IMR-90 (cell line): ENCODE measurements around the gene KMT2B. TPM values are rescaled to one million over a fixed set of nuclear protein-coding genes. Genes with fewer than 3 reads are reported as not detected.

Source experiments
- ATAC-seq: fragments of 200-7000 bp; cut with Tn5 transposase; 2 replicates; pipeline ENCODE4 v1.9.1; 2020; ENCODE audit warnings: low read depth, mild to moderate bottlenecking, moderate library complexity
- BruUV-seq: library from RNA; stranded (reverse); fragments of 400-500 nt; replicated peaks from 2 replicates; lab custom pipeline; 2021; lab: Mats Ljungman, UMichigan
- CTCF ChIA-PET: fragments of 300-600 bp; formaldehyde crosslinking; extraction: SDS; loops from one replicate; lab custom pipeline; 2021; ENCODE audit warnings: antibody characterized with exemption; lab: Yijun Ruan, JAX
- POLR2A ChIA-PET: fragments of 300-600 bp; sonication (Branson Sonifier 250); formaldehyde crosslinking; loops from one replicate; lab custom pipeline; 2022; ENCODE audit warnings: antibody characterized with exemption; ENCODE audit not compliant: unreplicated experiment; lab: Charles Lee
- DNase-seq: peaks from one replicate; pipeline ENCODE4 v3.0.0; 2013
- H2AFZ ChIP-seq: replicated peaks from 2 replicates; pipeline ENCODE3; 2013; ENCODE audit warnings: low read length, mild to moderate bottlenecking; ENCODE audit not compliant: poor library complexity
- H2AK5ac ChIP-seq: 2 replicates; pipeline ENCODE4 v1.6.1; 2013; ENCODE audit warnings: low read depth, low read length, inconsistent platforms
- H2AK9ac ChIP-seq: replicated peaks from 2 replicates; pipeline ENCODE3; 2013; ENCODE audit warnings: mild to moderate bottlenecking, low read depth, low read length, moderate library complexity; ENCODE audit not compliant: poor library complexity
- H2BK120ac ChIP-seq: 2 replicates; pipeline ENCODE4 v1.6.1; 2013; ENCODE audit warnings: low read depth, low read length, inconsistent platforms
- H2BK15ac ChIP-seq: 3 replicates; pipeline ENCODE4 v1.6.1; 2013; ENCODE audit warnings: low read depth, low read length, inconsistent platforms
- H2BK20ac ChIP-seq: 2 replicates; pipeline ENCODE4 v1.6.1; 2013; ENCODE audit warnings: low read depth, mild to moderate bottlenecking, inconsistent platforms, low read length, moderate library complexity
- H2BK5ac ChIP-seq: 2 replicates; pipeline ENCODE4 v1.6.1; 2013; ENCODE audit warnings: mild to moderate bottlenecking, low read depth, low read length, inconsistent platforms; ENCODE audit not compliant: poor library complexity, severe bottlenecking
- H3K14ac ChIP-seq: replicated peaks from 2 replicates; pipeline ENCODE4 v1.6.1; 2013; ENCODE audit warnings: low read depth, low read length, inconsistent platforms
- H3K18ac ChIP-seq: 2 replicates; pipeline ENCODE4 v1.6.1; 2013; ENCODE audit warnings: low read depth, low read length, control low read depth
- H3K23ac ChIP-seq: 2 replicates; pipeline ENCODE4 v1.6.1; 2013; ENCODE audit warnings: low read depth, low read length, inconsistent platforms
- H3K27ac ChIP-seq: 2 replicates; pipeline ENCODE4 v1.5.1; 2013; ENCODE audit warnings: mild to moderate bottlenecking, control low read depth, low read length; ENCODE audit not compliant: insufficient read depth
- H3K27me3 ChIP-seq: 2 replicates; pipeline ENCODE4 v1.6.1; 2013; ENCODE audit warnings: low read length; ENCODE audit not compliant: control insufficient read depth, insufficient read depth
- H3K36me3 ChIP-seq: 2 replicates; pipeline ENCODE4 v1.6.1; 2013; ENCODE audit warnings: low read length, mixed read lengths; ENCODE audit not compliant: control insufficient read depth, insufficient read depth
- H3K4ac ChIP-seq: 2 replicates; pipeline ENCODE4 v1.6.1; 2013; ENCODE audit warnings: low read depth, low read length, inconsistent platforms
- H3K4me1 ChIP-seq: 2 replicates; pipeline ENCODE4 v1.6.1; 2013; ENCODE audit warnings: low read length, mixed read lengths; ENCODE audit not compliant: control insufficient read depth, insufficient read depth
- H3K4me2 ChIP-seq: 2 replicates; pipeline ENCODE4 v1.6.1; 2013; ENCODE audit warnings: low read depth, mild to moderate bottlenecking, control low read depth, low read length, moderate library complexity
- H3K4me3 ChIP-seq: 2 replicates; pipeline ENCODE4 v1.5.1; 2013; ENCODE audit warnings: low read depth, mild to moderate bottlenecking, control low read depth, low read length, moderate library complexity; ENCODE audit not compliant: insufficient read depth
- H3K56ac ChIP-seq: 2 replicates; pipeline ENCODE4 v1.6.1; 2013; ENCODE audit warnings: low read length, inconsistent platforms; ENCODE audit not compliant: insufficient read depth; ENCODE audit errors: extremely low read depth
- H3K79me1 ChIP-seq, 2 experiments: 2 replicates each; pipeline ENCODE4 v1.6.1; 2013; ENCODE audit warnings: low read length in 2 of 2, inconsistent platforms in 1 of 2, low read depth in 1 of 2
- H3K9ac ChIP-seq: 2 replicates; pipeline ENCODE4 v1.6.1; 2013; ENCODE audit warnings: low read depth, low read length, control low read depth
- H3K9me1 ChIP-seq: 2 replicates; pipeline ENCODE4 v1.6.1; 2013; ENCODE audit warnings: low read length, inconsistent platforms; ENCODE audit not compliant: insufficient read depth
- H3K9me3 ChIP-seq: 2 replicates; pipeline ENCODE4 v1.6.1; 2013; ENCODE audit warnings: low read length; ENCODE audit not compliant: control insufficient read depth, insufficient read depth
- H4K20me1 ChIP-seq: 2 replicates; pipeline ENCODE4 v1.6.1; 2013; ENCODE audit warnings: low read length, inconsistent platforms; ENCODE audit not compliant: insufficient read depth
- H4K5ac ChIP-seq: 2 replicates; pipeline ENCODE4 v1.6.1; 2013; ENCODE audit warnings: mild to moderate bottlenecking, low read depth, low read length, control low read depth
- H4K8ac ChIP-seq, 2 experiments: 2 replicates each; pipeline ENCODE4 v1.6.1; 2013; ENCODE audit warnings: low read depth in 2 of 2, low read length in 2 of 2, control low read depth in 1 of 2, inconsistent platforms in 1 of 2
- H4K91ac ChIP-seq: 2 replicates; pipeline ENCODE4 v1.6.1; 2013; ENCODE audit warnings: low read depth, low read length, inconsistent platforms; ENCODE audit not compliant: insufficient read depth
- CHD1 ChIP-seq: IDR thresholded peaks from 2 replicates; pipeline ENCODE4 v1.6.1; 2012; ENCODE audit warnings: low read depth, low read length, improper control_type of control experiment
- CTCF ChIP-seq: conservative IDR thresholded peaks from 2 replicates; pipeline ENCODE4 v1.5.1; 2012; ENCODE audit warnings: mild to moderate bottlenecking, low read depth, low read length, improper control_type of control experiment
- ELK1 ChIP-seq: fragments of 150-350 bp; IDR thresholded peaks from 2 replicates; pipeline ENCODE4 v1.6.1; 2016; ENCODE audit warnings: low read depth, mild to moderate bottlenecking, low read length, moderate library complexity, borderline replicate concordance
- MXI1 ChIP-seq: IDR thresholded peaks from 2 replicates; pipeline ENCODE4 v1.6.1; 2012; ENCODE audit warnings: low read depth, mild to moderate bottlenecking, low read length, moderate library complexity, borderline replicate concordance
- POLR2A ChIP-seq: IDR thresholded peaks from 2 replicates; pipeline ENCODE4 v1.6.1; 2012; ENCODE audit warnings: mild to moderate bottlenecking, low read depth, low read length
- RAD21 ChIP-seq: IDR thresholded peaks from 2 replicates; pipeline ENCODE4 v1.6.1; 2012; ENCODE audit warnings: low read length, improper control_type of control experiment
- RCOR1 ChIP-seq: IDR thresholded peaks from 2 replicates; pipeline ENCODE4 v1.6.1; 2012; ENCODE audit warnings: mild to moderate bottlenecking, low read length, improper control_type of control experiment; ENCODE audit not compliant: insufficient replicate concordance
- WGBS, 2 experiments: methylation state at CpG; one replicate each; pipeline versions ENCODE4 v1.1.5 to v1.1.7; 2013; ENCODE audit warnings: missing lambda C conversion rate in 2 of 2; ENCODE audit not compliant: insufficient read length in 1 of 2; ENCODE audit errors: extremely low coverage in 2 of 2; 5-methylcytosine and 5-hydroxymethylcytosine counted together
- dilution Hi-C: fragments of 300-500 bp; cut with HindIII; formaldehyde crosslinking; loops from one replicate; pipeline ENCODE4 v1.14.3; 2018; ENCODE audit warnings: low sequenced_read_pairs; ENCODE audit not compliant: unreplicated experiment
- in situ Hi-C: fragments of 300-500 bp; cut with MboI; formaldehyde crosslinking; loops from 3 replicates; pipeline ENCODE4 v1.14.3; 2019; ENCODE audit warnings: low sequenced_read_pairs, inconsistent platforms, mixed read lengths
- intact Hi-C: fragments of 100-400 bp; cut with micrococcal nuclease; formaldehyde crosslinking; loops from 2 replicates; pipeline ENCODE4 v1.10.0; 2022
- polyA plus RNA-seq, 3 experiments: library from polyadenylated mRNA; depleted of rRNA; stranded (reverse); fragments of >200 nt; gene quantifications; 2 replicates each; pipeline ENCODE4 v1.2.3, GENCODE V29; 2012; ENCODE audit warnings: low replicate concordance in 1 of 3
- total RNA-seq: library from RNA; depleted of rRNA; stranded (reverse); fragments of >200 nt; gene quantifications from 2 replicates; pipeline ENCODE4 v1.2.3, GENCODE V29; 2012

KMT2B gene
- total and polyA plus RNA-seq, 2 of the 4 experiments (the other 2 are of a cell fraction) = 3.0 to 30.7 TPM

GRCh38 chr19:35781650-35782049 lies 63.8 kb downstream of the KMT2B start:
- H2BK120ac ChIP-seq = no peak overlapping the region
- H2AK5ac ChIP-seq = no peak overlapping the region
- 86% methylated on average over 1 of the region's 9 CpGs; no CpG with 5 or more reads in 1 of the 2 experiments for WGBS, 2 experiments
- no peak overlapping the region for H2BK15ac ChIP-seq
- H3K27me3 ChIP-seq = no peaks in the 10 kb centered on the region
- dilution Hi-C loops (no loop called here), in situ Hi-C loops (no loop called here), intact Hi-C loops (no loop called here)
- no peaks in the 10 kb centered on the region for H3K9me3 ChIP-seq
- TF ChIP-seq MXI1 (no peak), CHD1 (no peak), RAD21 (no peak), ELK1 (no peak), RCOR1 (no peak), POLR2A (no peak), CTCF (no peak)
- CTCF ChIA-PET = no interaction called here
- H2AFZ ChIP-seq = no peak overlapping the region
- H3K4me1 ChIP-seq = 0 out of 2 replicates have a peak, but pooled peaks cover under 1% of the 10 kb centered on the region
- no peaks in the 10 kb centered on the region for H4K20me1 ChIP-seq
- ATAC-seq (no peak), DNase-seq (no peak)
- no peak overlapping the region for H3K23ac ChIP-seq
- POLR2A ChIA-PET = no interaction called here
- no peak overlapping the region for H3K56ac ChIP-seq
- H3K9ac ChIP-seq = no peak overlapping the region
- H3K18ac ChIP-seq = no peak overlapping the region
- no peak overlapping the region for H4K91ac ChIP-seq
- H3K9me1 ChIP-seq = 0 out of 2 replicates have a peak, but pooled peaks cover 2% of the 10 kb centered on the region
- H2BK20ac ChIP-seq = no peak overlapping the region
- no peak overlapping the region for H3K4me3 ChIP-seq
- no peak overlapping the region for H2BK5ac ChIP-seq
- H3K4me2 ChIP-seq = no peak overlapping the region
- H3K4ac ChIP-seq = no peak overlapping the region
- no peak overlapping the region for H4K8ac ChIP-seq
- no peak overlapping the region for H4K5ac ChIP-seq
- peaks cover 3 to 8% of the 10 kb centered on the region in 2 experiments for H3K79me1 ChIP-seq
- H3K14ac ChIP-seq = no peak overlapping the region
- H2AK9ac ChIP-seq = no peak overlapping the region
- peaks cover 16% of the 10 kb centered on the region for H3K36me3 ChIP-seq
- H3K27ac ChIP-seq = no peak overlapping the region
- no TSS peak for BruUV-seq
